Duodenal mucosa (tissue), 2 donors: Measurements from ENCODE around the gene CDHR1.

Source experiments
- H3K27ac ChIP-seq: one replicate; pipeline ENCODE4 v1.7.0; 2013; ENCODE audit warnings: low read depth, low read length
- H3K27me3 ChIP-seq, 2 donors: one replicate each; pipeline ENCODE4 v1.7.0; 2013; ENCODE audit warnings: low read length in 2 of 2, control low read depth in 1 of 2; ENCODE audit not compliant: insufficient read depth in 2 of 2, control insufficient read depth in 1 of 2
- H3K36me3 ChIP-seq, 2 donors: one replicate each; pipeline ENCODE4 v1.7.0; 2013; ENCODE audit warnings: low read length in 2 of 2, control low read depth in 1 of 2; ENCODE audit not compliant: insufficient read depth in 2 of 2, control insufficient read depth in 1 of 2
- H3K4me1 ChIP-seq, 2 donors: one replicate each; pipeline ENCODE4 v1.7.0; 2013; ENCODE audit warnings: low read length in 2 of 2, control low read depth in 1 of 2; ENCODE audit not compliant: insufficient read depth in 2 of 2, control insufficient read depth in 1 of 2
- H3K4me3 ChIP-seq, 2 donors: one replicate each; pipeline ENCODE4 v1.7.0; 2013; ENCODE audit warnings: low read length in 2 of 2, low read depth in 1 of 2
- H3K9ac ChIP-seq, 2 donors: one replicate each; pipeline ENCODE4 v1.7.0; 2013; ENCODE audit warnings: low read length in 2 of 2, low read depth in 1 of 2
- H3K9me3 ChIP-seq, 2 donors: one replicate each; pipeline ENCODE4 v1.7.0; 2013; ENCODE audit warnings: low read length in 2 of 2, control low read depth in 1 of 2; ENCODE audit not compliant: control insufficient read depth in 1 of 2

Gene CDHR1

DNA sequence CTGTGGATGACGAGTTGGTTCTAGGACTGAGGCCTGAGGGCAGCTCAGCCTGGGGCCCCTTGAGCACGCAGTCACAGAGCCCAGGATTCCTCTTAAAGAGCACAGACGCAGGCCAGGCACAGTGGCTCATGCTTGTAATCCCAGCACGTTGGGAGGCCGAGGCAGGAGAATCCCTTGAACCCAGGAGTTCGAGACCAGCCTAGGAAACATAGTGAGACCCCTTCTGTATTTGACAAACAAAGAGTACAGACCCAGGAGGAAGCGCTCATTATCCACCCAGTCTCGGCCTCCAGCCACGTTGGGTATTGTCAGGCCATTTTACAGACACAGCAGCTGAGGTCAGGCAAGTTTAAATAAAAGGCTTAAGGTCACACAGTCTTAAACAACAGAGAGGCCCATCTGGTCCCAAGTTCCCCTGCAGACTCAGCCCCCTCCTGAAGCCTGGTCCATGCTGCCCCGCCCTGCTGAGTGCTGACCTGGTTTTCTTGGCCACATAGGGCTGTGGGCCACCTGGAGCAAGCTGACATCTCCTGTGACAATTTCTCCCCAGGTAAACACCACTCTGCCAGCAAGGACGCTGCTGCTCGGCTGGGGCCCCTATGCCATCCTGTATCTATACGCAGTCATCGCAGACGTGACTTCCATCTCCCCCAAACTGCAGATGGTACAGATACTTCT lies 63.1 kb downstream of the CDHR1 start:
- Histone ChIP-seq H3K9ac (no peak overlapping the region), H3K4me1 (no peaks in the 10 kb centered on the region), H3K9me3 (no peaks in the 10 kb centered on the region), H3K36me3 (no peaks in the 10 kb centered on the region), H3K27ac (no peak overlapping the region), H3K4me3 (no peak overlapping the region), H3K27me3 (peaks cover 0 to 2% of the 10 kb centered on the region in 2 donors)

DNA sequence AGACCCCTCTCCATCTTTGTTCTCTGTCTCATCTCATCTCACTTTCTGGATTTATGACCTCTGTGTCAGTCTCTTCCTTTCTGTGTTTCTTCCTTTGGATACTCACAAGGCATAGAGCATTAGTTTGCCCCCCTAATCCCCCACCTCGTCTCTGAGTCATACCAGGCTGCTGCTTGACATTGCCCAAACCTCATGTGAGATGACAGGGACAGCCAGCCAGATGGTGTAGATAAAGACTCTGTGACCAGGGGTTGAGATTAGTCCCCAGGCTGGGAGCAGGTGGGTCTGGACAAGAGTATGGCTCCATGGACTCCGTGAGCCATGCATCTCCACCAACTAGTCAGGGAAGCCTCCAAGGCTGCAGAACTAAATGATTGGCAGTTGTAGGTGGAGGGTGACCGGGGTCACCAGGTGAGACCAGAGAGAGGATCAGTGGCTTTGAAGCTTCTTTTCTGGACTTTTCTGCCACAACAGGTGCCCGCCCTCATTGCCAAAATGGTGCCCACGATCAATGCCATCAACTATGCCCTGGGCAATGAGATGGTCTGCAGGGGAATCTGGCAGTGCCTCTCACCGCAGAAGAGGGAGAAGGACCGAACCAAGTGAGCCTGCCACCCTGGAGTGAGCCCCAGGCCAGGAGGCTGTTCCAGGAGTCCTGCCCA lies 63.8 kb downstream of the CDHR1 start:
- H3K27ac ChIP-seq: no peak overlapping the region
- no peaks in the 10 kb centered on the region for H3K4me1 ChIP-seq
- H3K9ac ChIP-seq: no peak overlapping the region
- H3K9me3 ChIP-seq: no peaks in the 10 kb centered on the region
- no peak overlapping the region for H3K4me3 ChIP-seq
- peaks cover 0 to 5% of the 10 kb centered on the region in 2 donors for H3K27me3 ChIP-seq
- no peaks in the 10 kb centered on the region for H3K36me3 ChIP-seq

DNA sequence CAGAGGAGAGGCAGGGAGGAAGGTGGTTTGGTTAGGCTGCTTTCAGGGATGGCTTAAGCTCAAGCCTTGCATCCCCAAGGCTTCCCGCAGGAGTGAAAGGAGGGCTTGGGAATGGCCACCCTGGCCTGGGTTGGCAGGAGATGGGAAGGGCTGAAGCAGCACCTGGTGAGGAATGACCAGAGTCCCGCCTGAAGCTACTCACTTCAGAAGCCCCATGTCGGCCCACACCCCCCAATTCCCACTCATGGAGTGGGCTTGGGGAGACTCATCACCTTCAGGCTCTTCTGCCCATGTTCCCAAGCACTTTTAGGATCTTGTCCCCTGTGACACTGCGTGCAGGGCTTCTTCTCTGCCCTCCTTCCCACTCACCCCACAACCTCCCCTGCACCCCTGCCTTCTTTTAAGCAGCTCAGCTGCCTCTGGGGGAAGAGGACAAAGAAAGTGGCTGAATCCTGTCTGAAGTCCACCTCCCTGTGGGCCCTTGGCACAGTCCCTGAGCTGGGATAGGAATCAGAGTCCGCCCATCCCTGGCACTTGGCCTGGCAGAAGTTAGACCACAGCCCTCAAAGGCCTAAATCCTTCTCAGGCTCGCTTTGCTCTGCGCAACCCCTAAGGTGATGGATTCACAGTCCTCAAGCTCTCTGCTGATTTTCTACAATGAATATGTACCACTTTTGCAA lies 67.0 kb downstream of the CDHR1 start:
- Histone ChIP-seq H3K36me3 (no peaks in the 10 kb centered on the region), H3K27ac (no peak overlapping the region), H3K4me1 (no peaks in the 10 kb centered on the region), H3K9ac (no peak overlapping the region), H3K27me3 (peaks cover 0 to 5% of the 10 kb centered on the region in 2 donors), H3K4me3 (no peak overlapping the region), H3K9me3 (no peaks in the 10 kb centered on the region)

DNA sequence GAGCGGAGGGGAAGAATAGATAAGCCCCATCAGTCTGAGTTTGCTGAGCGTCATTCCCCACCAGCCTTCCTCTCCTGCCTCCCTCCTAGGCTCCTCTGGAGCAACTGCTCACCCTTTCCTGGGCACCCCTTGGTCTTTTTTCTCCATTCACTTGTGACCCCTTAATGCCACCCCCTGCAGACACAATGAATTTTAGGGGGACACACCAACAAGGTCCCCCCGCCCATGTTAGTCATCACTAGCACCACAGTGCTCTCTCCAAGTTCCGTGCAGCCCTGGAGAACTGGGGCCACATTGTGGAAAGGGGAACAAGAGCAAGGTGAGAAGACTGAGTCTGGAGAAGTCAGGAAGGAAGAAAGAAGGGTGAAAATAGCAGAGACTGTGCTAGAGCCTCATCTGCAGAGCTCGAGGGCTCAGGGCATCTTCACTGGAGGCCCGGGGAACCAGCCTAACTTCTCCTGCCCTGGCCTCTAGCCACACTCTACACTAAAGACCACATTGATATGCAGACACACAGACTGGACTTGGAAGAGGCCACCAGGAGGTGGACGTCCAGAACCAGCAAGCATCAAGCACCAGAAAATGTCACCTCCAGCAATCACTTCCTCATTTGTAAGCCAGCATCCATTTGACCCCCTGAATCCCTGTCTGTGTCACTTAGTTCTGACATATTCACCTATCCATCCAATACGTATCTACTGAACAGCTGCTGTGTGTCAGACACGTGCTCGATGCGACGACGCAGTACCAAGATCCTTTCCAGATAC lies 68.0 kb downstream of the CDHR1 start:
- Histone ChIP-seq H3K9ac (no peak overlapping the region), H3K36me3 (no peaks in the 10 kb centered on the region), H3K4me3 (no peak overlapping the region), H3K9me3 (no peaks in the 10 kb centered on the region), H3K4me1 (no peaks in the 10 kb centered on the region), H3K27me3 (peaks cover 0 to 5% of the 10 kb centered on the region in 2 donors), H3K27ac (no peak overlapping the region)

DNA sequence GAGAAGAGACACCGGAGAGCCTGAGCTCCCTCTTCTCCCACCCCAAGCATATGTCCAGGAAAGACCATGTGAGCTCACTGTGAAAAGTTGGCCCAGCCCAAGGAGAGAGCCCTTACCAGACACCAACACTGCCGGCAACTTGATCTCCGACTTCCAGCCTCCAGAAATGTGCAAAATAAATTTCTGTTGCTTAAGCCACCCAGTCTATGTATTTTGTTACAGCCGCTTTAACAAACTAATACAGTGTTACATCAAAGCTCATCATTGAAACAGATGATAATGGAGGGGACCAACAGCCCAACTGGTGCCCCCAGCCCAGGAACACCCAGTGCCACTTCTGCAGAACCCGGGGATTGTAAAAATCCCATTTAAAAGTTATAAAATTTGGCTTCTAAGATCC lies 69.4 kb downstream of the CDHR1 start:
- H3K36me3 ChIP-seq: no peaks in the 10 kb centered on the region
- no peaks in the 10 kb centered on the region for H3K9me3 ChIP-seq
- H3K9ac ChIP-seq: no peak overlapping the region
- H3K4me1 ChIP-seq: no peaks in the 10 kb centered on the region
- H3K4me3 ChIP-seq: no peak overlapping the region
- peaks cover 0 to 5% of the 10 kb centered on the region in 2 donors for H3K27me3 ChIP-seq
- H3K27ac ChIP-seq: no peak overlapping the region

DNA sequence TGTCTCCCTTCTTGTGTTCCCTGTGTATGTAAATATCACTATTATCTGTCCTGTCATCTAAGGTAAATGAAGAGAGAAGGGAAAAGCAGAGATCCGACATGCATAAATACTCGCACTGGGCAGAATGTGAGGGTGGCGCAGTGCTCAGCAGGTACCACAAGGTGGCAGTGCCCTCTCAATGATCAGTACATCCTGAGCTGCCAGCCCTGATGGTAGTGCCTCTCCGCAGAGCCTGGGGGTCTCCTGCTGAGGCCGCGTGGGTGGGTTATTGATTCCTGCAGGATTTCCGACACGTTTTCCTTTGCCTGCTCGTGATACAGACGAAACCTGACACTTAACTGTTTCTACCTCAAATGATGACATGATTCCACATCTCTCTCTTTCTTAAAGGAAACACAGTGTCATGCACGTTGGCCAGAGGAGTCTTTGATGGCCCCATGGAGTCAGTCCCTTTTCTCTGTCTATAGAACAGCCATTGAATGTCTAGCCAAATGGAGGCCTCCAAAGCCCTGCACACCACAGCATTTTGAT lies 70.3 kb downstream of the CDHR1 start:
- Histone ChIP-seq H3K4me1 (no peaks in the 10 kb centered on the region), H3K36me3 (no peaks in the 10 kb centered on the region), H3K9me3 (no peaks in the 10 kb centered on the region), H3K27me3 (peaks cover 0 to 5% of the 10 kb centered on the region in 2 donors), H3K4me3 (no peak overlapping the region), H3K9ac (no peak overlapping the region), H3K27ac (no peak overlapping the region)

DNA sequence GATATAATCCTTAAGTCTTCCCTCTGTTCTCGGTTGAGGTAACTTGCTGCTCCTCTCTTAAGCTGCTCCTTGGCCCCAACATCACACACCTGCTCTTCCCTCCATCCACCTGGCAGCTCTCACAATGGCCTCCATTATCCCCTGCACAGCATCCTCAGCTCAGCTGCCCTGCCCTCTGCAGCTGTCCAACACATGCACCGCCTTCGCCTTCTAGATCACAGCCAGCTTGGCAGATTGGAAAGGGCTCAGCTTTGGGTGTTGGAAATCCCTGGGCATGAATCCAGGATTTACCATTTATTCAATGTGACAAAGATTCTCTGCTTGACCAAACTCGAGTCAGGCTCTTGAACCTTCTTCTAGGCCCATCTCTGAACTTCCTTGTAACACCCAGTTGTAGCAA lies 71.1 kb downstream of the CDHR1 start:
- Histone ChIP-seq H3K4me1 (peaks cover 0 to under 1% of the 10 kb centered on the region in 2 donors), H3K9ac (no peak overlapping the region), H3K4me3 (no peak overlapping the region), H3K27ac (no peak overlapping the region), H3K27me3 (peaks cover 0 to 5% of the 10 kb centered on the region in 2 donors), H3K9me3 (no peaks in the 10 kb centered on the region), H3K36me3 (no peaks in the 10 kb centered on the region)

DNA sequence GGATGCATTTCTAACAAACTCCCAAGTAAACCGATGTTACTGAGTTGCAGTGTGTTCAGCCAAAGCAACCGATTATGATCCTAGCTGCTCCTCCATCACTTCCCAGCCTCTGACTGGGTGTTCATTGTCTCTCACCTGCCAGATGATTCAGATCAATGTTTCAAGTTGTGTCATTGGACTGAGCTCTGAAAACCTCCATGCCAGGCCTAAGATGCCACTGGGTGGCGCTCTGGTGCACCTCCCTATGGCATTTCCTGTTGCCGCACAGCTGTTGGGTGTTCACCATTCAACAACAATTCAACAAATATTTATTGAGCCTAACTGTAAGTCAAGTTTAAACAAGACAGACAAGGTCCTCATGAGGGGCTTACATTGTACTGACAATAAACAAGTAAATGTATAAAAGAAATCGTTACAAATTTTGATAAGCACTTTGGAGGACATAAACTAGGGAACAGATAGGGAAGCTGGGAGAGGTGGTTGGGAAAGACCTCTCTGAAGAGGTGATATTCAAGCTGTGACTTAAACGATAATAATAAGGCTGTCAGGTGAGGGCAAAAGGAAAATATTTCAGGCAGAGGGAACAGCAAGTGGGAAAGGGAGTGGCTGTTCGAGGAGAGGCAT lies 73.3 kb downstream of the CDHR1 start:
- H3K9ac ChIP-seq: no peak overlapping the region
- H3K4me1 ChIP-seq: peaks cover 0 to 3% of the 10 kb centered on the region in 2 donors
- no peaks in the 10 kb centered on the region for H3K9me3 ChIP-seq
- H3K27me3 ChIP-seq: peaks cover 0 to 2% of the 10 kb centered on the region in 2 donors
- H3K4me3 ChIP-seq: no peak overlapping the region
- H3K27ac ChIP-seq: no peak overlapping the region
- no peaks in the 10 kb centered on the region for H3K36me3 ChIP-seq

DNA sequence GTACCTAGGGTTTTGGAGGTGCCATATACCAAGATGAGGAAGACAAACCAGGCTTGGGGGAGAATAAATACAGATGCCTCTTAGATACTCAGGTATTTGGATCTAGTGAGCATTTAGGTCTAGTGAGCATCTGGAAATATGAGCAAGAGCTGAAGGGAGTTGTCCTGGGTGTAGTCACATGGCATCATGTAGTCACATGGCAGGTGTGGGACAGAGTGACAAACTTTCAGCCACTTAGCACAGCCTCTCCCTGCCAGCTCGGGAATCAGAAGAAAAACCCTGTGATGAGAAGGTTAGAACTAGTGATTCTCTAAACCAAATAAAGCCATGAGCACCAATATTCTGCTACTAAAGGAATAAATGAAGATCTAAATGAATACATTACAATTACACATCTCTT lies 74.8 kb downstream of the CDHR1 start:
- H3K4me3 ChIP-seq: no peak overlapping the region
- H3K4me1 ChIP-seq: peaks cover 0 to 3% of the 10 kb centered on the region in 2 donors
- no peaks in the 10 kb centered on the region for H3K27me3 ChIP-seq
- H3K27ac ChIP-seq: no peak overlapping the region
- no peaks in the 10 kb centered on the region for H3K36me3 ChIP-seq
- no peaks in the 10 kb centered on the region for H3K9me3 ChIP-seq
- H3K9ac ChIP-seq: no peak overlapping the region
